Medulla oblongata (tissue), 1 donor: Measurements from ENCODE around the gene CPTP.

Source experiments
- DNase-seq: peaks from one replicate; pipeline ENCODE4 v3.0.0-alpha.2; 2015; ENCODE audit errors: extremely low spot score

CPTP gene

GRCh38 chr1:1334835-1335234 is 10.2 kb downstream of the CPTP start:
- DNase-seq: no peak

- no peak for DNase-seq
Observed at GRCh38 chr1:1335283-1335682, 10.7 kb downstream of the CPTP start.

- no peak for DNase-seq
Observed at GRCh38 chr1:1335792-1336248, 11.2 kb downstream of the CPTP start.

GRCh38 chr1:1336446-1336845 is 11.8 kb downstream of the CPTP start:
- DNase-seq: no peak

- no peak for DNase-seq
Observed at GRCh38 chr1:1336931-1337792, 12.6 kb downstream of the CPTP start.

GRCh38 chr1:1337793-1338147 is 13.2 kb downstream of the CPTP start:
- no peak for DNase-seq

GRCh38 chr1:1338278-1338677 is 13.7 kb downstream of the CPTP start:
- no peak for DNase-seq

- no peak for DNase-seq
Observed at GRCh38 chr1:1340185-1340584, 15.6 kb downstream of the CPTP start.

GRCh38 chr1:1340791-1341548 is 16.4 kb downstream of the CPTP start:
- no peak for DNase-seq

- no peak for DNase-seq
Observed at GRCh38 chr1:1341549-1342021, 17.0 kb downstream of the CPTP start.

- no peak for DNase-seq
Observed at GRCh38 chr1:1342061-1342562, 17.5 kb downstream of the CPTP start.

- DNase-seq: no peak
Observed at GRCh38 chr1:1342584-1343115, 18.0 kb downstream of the CPTP start.

GRCh38 chr1:1343811-1344421 is 19.3 kb downstream of the CPTP start:
- DNase-seq: no peak

- no peak for DNase-seq
Observed at GRCh38 chr1:1344655-1345361, 20.2 kb downstream of the CPTP start.

- DNase-seq: no peak
Observed at GRCh38 chr1:1345384-1345783, 20.8 kb downstream of the CPTP start.

GRCh38 chr1:1345860-1346500 is 21.4 kb downstream of the CPTP start:
- DNase-seq: no peak

- DNase-seq: no peak
Observed at GRCh38 chr1:1346501-1346890, 21.9 kb downstream of the CPTP start.

- no peak for DNase-seq
Observed at GRCh38 chr1:1347026-1347595, 22.5 kb downstream of the CPTP start.

GRCh38 chr1:1347663-1348419 is 23.2 kb downstream of the CPTP start:
- no peak for DNase-seq
